HG03558 (cell line): ENCODE results near the gene PELI3.
A peak's percentile ranks its signal among the peaks of the same experiment; 100 is the strongest.
"Not testable (repeated sequence)": the region's sequence is repeated elsewhere in the genome, so short reads cannot be mapped to it uniquely, and the experiment has no call there.

Source experiments
- ATAC-seq: cut with Tn5 transposase; IDR thresholded peaks from one replicate; pipeline ENCODE4 v1.9.1; 2021; ENCODE audit warnings: moderate number of reproducible peaks; ENCODE audit not compliant: unreplicated experiment; ENCODE audit errors: extremely low read depth

The PELI3 gene

GRCh38 chr11:66443602-66444001, 23.1 kb upstream of the PELI3 start:
- no peak for ATAC-seq

GRCh38 chr11:66447012-66447411, 19.7 kb upstream of the PELI3 start:
- ATAC-seq = no peak

DNA sequence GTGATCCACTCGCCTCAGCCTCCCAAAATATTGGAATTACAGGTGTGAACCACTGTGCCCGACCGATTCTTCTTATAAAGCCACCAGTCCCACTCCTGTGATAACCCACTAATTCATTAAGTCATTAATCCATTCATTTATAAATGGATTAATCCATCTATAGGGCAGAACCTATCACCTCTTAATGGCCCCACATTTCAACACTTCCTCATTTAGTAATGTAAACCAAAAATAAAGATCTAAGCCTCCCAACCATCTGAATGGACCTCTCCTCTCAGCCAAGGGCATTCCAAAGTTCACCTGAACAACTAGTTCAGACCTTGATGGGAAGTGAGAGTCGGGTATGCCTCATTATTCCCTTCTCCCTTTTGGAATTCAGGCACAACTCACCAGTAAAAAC, 18.2 kb upstream of the PELI3 start:
- ATAC-seq = no peak

GRCh38 chr11:66450560-66450959, 16.1 kb upstream of the PELI3 start:
- no peak for ATAC-seq

DNA sequence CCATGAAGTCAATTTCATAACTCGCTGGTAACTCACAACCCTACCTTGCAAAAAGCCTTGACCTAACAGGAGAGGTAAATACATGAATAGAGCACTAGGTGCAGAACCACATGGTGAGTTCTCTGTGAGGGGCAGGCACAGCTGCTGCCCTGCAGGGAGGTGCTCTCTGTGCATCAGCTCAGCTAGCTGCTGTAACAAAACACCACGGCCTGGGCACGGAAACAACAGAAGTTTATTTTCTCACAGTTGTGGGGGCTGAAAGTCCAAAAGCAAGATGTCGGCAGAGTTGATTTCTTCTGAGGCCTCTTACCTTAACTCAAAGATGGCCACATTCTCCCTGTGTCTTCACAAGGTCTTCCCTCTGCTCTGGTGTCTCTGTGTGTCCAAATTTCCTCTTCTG, 15.0 kb upstream of the PELI3 start:
- no peak for ATAC-seq

- ATAC-seq = no peak
Observed at GRCh38 chr11:66454247-66454646, 12.5 kb upstream of the PELI3 start.

DNA sequence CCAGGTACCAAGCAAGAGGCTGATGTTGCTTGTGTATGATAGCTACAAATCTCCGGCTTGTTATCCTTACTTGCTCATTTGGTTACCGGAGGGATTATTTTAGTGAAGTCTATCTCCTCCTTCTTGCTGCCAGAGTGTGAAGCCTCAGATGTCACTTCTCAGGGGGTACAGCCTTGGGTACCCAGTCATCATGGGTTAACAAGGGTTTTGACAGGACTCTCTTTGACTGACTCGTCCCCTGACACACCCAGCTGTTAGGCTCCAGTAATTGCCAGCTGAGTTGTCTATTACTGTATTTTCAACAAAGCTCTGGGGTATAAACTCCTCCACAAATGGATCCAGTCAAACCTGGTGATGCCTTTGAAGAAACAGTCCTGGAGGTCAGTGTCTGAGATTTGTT, 11.9 kb upstream of the PELI3 start:
- no peak for ATAC-seq

- ATAC-seq = no peak
Observed at GRCh38 chr11:66457826-66458225, 8.9 kb upstream of the PELI3 start.

DNA sequence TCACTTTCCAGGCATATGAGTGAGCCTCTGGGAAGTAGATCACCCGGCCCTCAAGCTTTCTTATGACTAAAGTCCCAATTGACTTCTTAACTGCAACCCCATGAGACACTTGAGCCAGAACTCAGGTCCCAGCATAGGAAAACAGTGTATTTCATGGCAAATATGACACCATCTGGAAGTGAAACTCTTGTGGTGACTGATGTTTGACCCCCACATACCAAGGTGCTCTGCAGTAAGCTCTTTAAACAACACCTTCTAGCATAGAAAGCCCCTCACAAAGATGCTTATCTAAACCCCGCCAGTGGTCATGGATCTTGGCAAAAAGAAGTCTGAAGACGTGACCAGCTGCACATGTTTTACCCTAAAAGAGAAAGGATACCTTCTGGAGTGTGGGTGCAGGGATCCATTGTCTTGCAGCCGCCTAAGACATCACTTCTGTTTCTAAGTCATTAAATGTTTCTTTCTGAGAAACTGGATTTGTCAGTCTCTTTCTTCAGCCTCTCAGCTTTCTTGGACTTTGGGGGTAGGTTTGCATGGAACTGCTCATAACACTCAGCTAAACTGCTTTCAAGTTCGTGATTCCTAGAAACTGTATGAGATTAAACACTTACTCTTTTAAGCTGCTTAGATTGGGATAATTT, 7.4 kb upstream of the PELI3 start:
- no peak for ATAC-seq

DNA sequence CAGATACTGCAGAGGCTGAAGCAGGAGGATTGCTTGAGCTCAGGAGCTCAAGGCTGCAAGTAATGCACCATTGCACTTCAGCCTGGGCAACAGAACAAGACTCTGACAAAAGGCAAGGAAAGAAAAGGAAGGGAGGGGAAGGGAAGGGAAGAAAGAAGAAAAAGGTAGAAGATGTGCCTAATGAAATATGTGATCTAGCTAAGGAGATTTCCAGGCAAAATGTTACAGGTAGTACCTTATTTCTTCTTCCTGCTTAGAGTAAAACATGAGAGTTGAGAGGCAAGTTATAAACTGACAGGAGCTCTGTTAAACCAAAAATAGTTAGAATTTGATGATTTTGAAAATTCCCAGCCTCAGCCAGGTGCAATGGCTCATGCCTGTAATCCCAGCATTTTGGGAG, 4.7 kb upstream of the PELI3 start:
- no peak for ATAC-seq

DNA sequence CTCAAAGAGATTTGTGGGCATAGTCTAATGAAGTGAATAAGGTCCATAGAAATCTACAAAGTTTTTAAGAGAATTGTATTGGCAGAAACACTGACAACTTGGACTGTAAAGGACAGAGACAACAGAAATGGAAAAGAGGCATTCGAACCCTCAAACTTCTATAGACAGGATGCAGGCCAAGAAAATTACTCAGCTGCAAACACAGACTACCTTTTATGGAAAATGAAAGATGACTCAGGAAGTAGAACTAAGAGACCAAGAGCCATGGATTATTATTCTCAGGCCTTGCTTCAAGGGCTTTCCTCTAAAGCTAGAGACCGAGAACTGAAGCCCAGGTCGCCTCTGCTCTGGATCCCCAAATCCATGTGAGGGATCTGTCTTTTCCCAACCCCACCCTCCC, 3.8 kb upstream of the PELI3 start:
- ATAC-seq = no peak

DNA sequence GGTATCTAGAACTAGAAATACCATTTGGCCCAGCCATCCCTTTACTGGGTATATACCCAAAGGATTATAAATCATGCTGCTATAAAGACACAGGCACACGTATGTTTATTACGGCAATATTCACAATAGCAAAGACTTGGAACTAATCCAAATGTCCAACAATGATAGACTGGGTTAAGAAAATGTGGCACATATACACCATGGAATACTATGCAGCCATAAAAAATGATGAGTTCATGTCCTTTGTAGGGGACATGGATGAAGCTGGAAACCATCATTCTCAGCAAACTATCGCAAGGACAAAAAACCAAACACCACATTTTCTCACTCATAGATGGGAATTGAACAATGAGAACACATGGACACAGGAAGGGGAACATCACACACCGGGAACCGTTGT, 2.6 kb upstream of the PELI3 start:
- ATAC-seq = not testable (repeated sequence)

DNA sequence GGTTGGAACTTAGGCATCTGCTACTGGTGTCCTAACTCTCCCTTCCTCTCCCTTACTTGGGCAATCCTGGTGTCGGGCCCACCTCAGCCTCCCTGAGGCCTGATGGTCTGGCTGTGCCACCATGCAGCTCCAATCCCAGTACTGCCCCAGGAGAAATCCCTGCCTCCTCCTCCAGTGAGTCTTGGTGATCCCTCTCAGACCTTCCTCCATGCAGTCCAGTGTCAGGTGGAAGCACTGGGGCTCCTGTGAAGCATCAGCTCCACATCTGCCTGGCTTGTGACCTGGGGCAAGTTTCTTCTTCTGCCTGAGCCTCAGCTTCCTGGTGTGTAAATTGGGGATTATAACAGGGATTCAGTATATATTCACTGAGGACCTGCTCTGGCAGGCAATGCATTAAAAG, 1.8 kb upstream of the PELI3 start:
- no peak for ATAC-seq

GRCh38 chr11:66465373-66466224, 1.1 kb upstream of the PELI3 start:
- no peak for ATAC-seq

GRCh38 chr11:66467034-66467659, 442 bp downstream of the PELI3 start:
- ATAC-seq = peak; percentile 16

DNA sequence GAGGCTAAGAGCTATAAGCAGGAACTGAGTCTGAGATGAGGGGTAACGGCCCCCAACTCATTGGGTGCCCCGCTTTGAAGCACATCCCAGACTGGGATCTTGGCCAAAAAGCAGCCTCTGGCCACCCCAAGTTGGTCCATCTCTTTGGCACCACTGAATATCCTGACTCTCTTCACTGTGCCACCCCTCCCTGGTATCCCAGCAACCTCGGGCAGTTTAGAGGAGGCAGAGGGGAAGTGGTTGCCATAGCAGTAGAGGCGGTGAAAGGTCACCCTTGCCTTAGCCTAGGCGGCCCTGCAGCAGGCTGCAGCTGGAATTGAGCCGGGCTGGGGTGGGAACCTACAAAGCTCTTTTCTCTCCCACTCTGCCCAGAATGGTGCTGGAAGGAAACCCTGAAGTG, 1.1 kb downstream of the PELI3 start:
- ATAC-seq = no peak

GRCh38 chr11:66468691-66469090, 2.0 kb downstream of the PELI3 start:
- no peak for ATAC-seq

GRCh38 chr11:66469441-66469840, 2.7 kb downstream of the PELI3 start:
- ATAC-seq = no peak

- ATAC-seq = no peak
Observed at GRCh38 chr11:66470015-66470414, 3.3 kb downstream of the PELI3 start.

DNA sequence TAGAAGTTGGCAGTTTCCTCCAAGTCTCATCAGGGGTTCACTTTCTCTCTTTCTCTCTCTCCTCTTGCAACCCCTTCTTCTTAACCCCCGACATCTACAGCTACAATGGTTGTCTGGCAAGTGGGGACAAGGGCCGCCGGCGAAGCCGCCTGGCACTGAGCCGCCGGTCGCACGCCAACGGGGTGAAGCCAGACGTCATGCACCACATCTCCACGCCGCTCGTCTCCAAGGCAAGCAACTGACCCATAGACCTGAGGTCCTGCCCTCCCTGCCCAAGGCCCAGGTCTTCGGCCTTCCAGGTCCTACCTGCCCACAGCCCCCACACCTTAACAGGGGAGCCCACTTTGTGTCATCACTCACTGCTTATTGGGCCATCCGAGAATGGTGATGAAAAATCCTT, 4.4 kb downstream of the PELI3 start:
- ATAC-seq = no peak

- no peak for ATAC-seq
Observed at GRCh38 chr11:66472054-66472453, 5.3 kb downstream of the PELI3 start.
